NCI-H345 treated with DMSO at 0.1 percent for 48 hours (cell line): ENCODE results near the gene METTL26.
A peak's percentile ranks its signal among the peaks of the same experiment; 100 is the strongest.

ENCODE experiments used
- DNase-seq: peaks from one replicate; lab custom pipeline; 2025; ENCODE audit not compliant: unreplicated experiment; lab: John Stamatoyannopoulos, UW

Gene METTL26

DNA sequence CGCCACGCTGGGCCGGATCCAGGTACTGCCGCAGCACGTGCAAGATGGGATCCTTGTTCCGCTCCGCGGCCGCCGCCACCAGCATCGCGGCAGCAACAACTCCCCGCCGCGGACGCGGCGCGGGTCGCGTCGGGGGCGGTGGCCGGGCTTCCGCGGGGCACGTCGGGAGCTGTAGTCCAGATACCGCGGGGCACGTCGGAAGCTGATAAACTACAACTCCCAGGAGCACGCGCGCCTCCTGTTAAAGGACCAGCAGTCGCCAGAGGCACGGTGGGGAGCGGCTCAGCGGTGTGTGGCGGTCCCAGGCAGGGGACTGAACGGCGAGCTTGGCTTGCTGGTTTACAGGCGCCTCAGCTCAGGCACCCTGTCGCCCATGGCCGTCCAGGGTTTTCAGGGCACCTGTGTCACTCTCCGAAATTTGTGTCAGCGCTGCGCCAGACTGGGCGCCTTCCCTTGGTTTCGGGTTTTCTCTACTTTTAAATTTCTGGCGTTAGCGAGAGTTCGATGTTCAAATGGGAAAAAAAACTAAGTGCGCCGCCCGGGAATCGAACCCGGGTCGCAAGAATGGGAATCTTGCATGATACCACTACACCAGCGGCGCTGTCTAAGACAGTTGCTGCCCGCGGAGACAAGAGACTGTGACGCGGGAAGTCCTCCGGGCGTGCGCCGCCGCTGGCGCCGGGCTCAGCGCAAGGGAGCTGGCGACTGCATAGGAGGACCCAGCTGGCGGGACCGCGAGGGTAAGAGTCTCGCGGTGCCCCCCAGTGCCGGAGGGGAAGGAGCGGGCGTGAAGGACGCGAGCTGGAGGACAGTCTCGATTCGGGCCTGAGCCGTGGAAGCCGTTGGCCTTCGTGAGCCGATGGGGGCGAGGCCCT is at the start of gene METTL26:
METTL26 (minus strand) TSS at position 100 of the 875 bp plus-strand sequence; CDS start at position 85, 15 bp downstream.
- peak; percentile 79 for DNase-seq

DNA sequence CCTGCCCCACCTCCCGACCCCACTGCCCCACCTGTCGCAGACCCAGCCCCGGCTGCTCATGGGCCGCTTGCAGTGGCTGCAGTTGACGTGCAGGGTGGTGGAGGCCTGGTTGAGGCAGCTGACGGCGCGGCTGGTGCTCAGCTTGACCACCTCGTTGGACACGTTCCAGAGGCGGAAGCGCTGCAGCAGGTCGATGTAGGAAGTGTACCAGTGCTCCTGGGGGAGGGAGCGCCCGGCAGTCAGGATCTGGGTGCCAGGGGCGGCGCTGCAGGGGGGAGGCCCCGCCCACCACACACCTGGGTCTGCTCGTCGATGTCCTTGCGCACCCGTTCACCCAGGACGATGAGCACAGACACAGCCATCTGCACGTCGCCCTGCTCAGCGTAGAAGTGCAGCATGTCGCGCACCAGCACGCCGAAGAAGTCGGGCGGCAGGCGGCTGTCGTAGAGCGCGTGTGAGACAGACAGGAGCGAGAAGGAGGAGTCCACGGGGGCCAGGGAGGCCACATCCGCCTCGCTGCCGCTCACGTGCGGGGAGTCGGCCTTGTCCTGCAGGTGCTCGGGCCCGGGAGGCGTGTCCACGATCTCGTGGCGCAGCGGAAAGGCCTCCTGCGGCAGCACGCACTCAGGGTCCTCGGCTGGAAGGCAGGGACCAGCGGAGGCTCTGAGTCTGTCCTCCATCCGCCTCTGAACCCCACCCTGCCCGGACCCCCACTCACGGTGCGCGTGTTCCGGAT is 49.0 kb upstream of the METTL26 start:
- DNase-seq = peak; percentile 66

DNA sequence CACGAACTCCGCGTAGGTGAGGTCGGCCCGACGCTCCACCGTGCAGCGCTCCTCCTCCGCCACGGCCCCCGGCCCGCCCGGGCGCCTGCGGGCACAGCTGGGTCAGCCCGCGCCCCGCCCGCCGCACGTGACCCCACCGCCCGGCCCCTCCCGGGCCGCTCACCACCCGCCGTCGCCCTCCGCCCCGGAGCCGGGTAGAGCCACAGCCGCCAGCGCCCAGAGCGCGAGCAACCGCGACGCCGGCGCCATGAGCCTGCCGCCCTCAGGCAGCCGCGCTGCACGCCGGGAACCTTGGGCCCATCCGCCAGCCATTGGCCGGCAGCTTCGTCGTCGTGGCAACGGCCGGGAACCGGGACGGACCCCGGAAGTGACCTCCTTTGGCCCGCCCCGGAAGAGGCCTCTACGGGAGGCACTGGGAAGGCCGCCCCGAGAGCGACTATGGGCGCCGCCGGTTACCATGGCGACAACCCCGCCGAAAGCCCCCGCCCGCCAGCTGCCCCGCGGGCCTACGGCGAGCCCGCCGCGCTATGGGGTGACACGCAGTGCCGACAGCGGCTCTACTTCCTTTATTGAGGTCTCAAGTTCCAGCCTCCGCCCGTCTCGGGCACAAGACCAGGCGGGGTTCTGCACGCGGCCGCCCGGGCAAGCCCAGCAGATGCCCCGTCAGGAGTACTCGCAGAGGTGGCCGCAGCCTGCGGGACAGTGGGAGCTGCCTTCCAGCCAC is 48.1 kb upstream of the METTL26 start, which contains the start of gene JMJD8:
JMJD8 (minus strand) TSS at position 264 of the 724 bp plus-strand sequence; CDS start at position 249, 15 bp downstream.
- DNase-seq = peak; percentile 92

DNA sequence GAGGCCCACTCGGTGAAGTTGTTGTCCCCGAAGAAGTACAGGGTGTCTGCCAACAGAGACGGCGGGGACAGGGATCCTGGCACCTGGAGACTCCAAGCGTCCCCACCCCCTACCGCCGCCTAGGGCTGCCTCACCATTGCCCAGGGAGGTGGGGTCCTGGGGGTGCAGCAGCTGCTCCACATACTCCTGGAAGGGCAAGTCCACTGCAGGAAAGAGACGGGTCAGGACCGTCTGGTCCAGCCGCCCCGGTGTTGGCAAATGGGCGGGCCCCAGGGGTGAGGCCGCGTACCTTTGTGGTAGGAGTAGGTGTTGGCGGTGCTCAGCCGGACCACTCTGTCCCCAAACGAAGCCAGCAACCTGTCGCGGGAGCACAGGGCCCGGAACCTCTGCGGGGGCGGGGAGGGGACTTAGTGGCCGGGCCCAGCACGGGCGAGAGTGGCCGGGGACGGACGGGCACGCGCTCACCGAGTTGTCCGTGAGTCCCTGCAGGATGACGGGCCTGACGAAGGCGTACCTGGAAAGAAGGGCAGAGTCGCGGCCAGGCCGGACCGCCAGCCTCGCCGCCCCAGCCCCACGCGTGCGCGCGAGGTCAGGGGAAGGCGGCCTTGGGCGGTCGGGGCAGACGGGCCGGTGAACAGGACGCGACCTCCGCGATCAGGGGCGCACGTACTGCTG is 47.4 kb upstream of the METTL26 start:
- no peak for DNase-seq

DNA sequence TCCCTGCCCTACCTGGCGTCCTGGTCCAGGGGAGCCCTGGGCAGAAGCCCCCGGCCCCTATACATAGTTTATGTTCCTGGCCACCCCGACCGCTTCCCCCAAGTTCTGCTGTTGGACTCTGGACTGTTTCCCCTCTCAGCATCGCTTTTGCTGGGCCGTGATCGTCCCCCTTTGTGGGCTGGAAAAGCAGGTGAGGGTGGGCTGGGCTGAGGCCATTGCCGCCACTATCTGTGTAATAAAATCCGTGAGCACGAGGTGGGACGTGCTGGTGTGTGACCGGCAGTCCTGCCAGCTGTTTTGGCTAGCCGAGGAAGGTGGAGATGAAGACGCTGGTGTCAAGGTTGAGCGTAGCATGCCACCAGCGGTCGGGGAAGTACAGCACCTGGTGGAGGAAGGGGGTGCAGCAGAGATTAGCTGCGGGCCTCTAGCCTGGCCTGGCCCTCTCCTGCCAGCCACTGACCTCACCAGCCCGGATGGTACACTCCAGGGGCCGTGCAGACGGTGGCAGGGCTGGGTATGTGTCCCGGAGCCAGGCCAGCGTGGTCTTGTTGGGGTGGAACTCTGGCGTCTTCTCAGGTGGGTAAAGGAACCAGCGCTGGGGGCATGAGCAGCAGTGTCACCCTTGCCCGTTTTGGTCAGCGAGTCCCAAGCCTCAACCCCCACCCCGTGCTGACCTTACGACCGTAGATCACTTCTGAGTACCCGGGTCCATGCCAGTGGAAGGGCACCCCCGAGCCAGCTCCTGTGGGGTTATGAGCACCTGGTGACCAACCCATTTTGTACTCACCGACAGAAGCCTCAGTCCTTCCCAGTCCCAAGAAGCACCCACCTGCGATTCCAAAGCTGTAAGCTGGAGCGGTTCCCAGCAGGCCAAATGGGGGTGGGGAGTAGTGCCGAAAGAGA is 46.6 kb upstream of the METTL26 start:
- no peak for DNase-seq

DNA sequence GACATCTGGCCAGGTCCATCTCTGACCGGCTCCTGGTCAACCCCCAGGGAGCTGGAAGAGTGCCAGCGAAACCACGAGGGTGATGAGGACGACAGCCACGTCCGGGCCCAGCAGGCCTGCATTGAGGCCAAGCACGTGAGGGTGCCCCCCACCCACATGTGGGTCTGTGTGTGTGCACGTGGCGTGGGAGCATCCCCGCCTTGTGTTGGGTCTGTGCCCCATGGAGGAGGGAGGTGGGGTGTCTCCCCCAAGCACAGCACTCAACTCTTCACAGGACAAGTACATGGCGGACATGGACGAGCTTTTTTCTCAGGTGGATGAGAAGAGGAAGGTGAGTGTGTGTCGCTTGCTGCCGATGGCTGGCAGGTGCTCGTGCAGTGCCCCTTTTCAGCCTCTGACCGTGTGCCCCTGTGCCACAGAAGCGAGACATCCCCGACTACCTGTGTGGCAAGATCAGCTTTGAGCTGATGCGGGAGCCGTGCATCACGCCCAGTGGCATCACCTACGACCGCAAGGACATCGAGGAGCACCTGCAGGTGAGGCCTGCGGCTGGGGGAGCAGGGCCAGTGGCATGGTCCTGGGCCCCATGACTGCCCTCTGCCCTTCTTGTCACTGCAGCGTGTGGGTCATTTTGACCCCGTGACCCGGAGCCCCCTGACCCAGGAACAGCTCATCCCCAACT is 45.8 kb upstream of the METTL26 start:
- DNase-seq = no peak

DNA sequence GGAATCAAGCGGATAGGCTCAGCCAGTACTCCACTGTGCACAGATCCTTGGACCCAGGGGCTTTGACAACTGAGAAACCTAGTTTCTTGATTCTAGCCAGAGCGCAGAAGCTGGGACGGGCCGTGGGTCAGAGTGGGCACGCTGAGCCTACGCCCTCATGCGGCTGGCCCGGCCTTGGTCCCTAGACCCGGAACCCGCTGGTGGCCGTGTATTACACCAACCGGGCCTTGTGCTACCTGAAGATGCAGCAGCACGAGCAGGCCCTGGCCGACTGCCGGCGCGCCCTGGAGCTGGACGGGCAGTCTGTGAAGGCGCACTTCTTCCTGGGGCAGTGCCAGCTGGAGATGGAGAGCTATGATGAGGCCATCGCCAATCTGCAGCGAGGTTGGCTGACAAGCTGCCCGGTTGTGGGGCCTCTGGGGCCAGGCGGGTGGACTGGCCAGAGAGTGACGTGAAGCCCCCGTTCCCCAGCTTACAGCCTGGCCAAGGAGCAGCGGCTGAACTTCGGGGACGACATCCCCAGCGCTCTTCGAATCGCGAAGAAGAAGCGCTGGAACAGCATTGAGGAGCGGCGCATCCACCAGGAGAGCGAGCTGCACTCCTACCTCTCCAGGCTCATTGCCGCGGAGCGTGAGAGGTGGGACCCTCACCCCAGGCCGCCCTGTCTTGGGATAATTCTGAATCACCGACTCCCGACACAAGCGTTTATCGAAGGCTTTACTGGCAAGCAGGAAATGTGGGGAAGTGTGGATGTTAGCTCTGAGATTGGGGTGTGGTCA is 45.1 kb upstream of the METTL26 start:
- DNase-seq = no peak

DNA sequence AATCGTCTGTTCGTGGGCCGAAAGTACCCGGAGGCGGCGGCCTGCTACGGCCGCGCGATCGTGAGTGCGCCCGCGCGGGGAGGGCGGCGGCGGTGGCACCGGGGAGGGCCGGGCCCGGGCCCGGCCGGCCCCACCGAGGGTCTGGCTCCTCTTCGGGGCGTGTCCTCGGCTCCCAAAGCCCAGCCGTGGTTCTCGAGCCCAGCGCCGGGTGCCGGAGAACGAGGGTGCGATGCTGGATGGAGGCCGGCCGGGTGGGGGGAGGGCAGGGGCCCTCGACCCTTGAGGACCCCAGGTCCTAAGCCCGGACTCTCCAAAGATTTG is 44.5 kb upstream of the METTL26 start:
- no peak for DNase-seq

DNA sequence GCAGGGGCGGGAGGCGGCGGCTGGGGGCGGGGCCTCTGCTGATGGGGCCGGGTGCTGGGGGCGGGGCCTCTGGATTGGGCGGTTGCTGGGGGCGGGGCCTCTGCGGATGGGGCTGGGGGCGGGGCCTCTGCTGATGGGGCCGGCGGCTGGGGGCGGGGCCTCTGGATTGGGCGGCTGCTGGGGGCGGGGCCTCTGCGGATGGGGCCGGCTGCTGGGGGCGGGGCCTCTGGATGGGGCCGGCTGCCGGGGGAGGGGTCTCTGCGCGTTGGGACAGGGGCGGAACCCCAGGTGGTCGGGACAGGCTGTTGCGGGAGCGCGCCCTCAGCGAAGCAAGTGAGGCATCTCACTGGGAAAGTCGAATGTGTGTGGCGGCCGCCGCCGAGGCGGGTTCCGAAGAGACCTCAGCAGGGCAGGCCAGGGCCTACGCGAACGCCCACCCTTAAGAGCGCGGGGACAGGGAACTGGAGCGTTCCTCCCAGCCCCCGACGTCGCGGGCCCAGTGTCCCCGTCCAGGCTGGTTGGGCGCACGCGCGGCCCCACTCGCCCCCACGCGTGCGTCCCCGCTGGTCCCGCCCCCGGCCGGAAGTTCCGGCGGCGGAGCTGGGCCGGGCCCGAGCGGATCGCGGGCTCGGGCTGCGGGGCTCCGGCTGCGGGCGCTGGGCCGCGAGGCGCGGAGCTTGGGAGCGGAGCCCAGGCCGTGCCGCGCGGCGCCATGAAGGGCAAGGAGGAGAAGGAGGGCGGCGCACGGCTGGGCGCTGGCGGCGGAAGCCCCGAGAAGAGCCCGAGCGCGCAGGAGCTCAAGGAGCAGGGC is 43.9 kb upstream of the METTL26 start, which contains the start of gene STUB1:
STUB1 (plus strand) TSS at position 597 of the 811 bp plus-strand sequence; CDS start at position 713, 116 bp downstream.
- DNase-seq = peak; percentile 86

DNA sequence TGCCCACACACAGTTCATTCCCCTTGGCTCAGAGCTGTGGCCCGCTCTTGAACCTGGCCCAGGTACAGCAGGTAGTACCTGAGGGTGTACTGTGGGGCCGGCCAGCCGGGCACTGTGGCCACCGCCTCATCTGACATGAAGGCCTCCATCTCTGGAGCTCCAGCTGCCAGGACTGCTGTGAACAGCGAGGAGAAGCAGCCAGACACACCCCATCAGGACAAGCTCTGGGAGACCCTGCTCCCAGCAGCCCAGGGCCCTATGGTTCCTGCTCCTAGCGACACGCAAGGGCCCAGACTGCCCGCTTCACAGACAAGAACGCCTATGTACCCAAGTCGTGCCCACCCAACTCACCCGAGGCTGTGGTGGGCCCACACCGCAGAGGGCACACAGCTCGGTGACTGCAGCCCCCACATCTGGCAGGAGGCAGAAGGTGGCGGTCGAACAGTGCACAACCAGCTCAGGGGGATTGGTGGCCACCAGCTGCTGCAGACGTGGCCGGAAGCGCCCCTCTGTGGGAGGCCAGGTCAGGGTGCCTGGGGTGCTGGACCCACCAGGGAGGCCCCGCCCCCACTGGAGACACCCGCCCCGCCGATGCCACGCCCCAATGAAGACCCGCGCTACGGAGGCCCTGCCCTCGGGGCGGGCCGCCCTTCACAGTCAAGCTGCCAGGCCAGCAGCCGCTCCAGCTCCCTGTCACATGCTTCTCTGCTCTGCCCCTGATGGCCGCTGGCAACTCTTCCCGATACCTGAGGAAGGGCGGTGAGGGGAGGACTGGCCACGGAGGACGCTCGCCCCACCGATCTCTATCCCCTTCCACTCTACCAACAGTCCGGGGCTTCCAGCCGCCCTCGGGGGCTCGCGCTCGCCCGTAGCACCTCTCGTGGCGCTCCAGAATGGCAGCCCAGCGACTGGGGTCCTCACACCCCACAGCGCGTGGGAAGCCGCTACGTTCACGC is 43.0 kb upstream of the METTL26 start:
- peak; percentile 59 for DNase-seq

DNA sequence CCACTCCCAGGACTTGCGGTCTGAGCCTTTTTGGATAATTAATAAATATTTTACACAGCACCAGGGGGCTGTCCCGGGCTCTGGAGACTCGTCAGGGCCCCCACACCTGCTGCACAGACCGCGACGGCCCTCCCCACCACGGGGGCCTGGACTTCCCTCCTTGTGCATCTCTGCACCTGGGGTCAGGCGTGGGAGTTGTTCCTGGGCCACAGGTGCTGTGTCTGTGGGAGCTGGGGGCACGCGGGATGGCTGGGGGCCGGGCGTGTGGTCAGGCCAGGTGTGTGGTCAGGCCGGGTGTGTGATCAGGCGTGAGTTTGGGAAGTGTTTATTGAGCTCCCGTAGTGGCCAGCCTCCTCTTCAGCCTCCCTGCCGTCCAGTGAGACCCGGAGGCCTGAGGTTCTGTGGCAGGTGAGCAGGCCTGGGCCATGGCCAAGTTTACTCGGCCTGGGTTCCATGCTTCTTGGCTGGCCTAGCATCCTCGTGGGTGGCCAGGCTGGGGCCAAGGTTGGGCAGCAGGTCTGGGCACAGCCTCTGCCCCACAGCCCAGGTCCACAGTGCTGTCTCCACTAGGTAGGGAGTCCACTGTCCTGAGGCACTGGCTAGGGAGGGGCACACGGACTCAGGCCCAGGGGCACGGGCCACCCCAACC is 42.2 kb upstream of the METTL26 start:
- DNase-seq = no peak

DNA sequence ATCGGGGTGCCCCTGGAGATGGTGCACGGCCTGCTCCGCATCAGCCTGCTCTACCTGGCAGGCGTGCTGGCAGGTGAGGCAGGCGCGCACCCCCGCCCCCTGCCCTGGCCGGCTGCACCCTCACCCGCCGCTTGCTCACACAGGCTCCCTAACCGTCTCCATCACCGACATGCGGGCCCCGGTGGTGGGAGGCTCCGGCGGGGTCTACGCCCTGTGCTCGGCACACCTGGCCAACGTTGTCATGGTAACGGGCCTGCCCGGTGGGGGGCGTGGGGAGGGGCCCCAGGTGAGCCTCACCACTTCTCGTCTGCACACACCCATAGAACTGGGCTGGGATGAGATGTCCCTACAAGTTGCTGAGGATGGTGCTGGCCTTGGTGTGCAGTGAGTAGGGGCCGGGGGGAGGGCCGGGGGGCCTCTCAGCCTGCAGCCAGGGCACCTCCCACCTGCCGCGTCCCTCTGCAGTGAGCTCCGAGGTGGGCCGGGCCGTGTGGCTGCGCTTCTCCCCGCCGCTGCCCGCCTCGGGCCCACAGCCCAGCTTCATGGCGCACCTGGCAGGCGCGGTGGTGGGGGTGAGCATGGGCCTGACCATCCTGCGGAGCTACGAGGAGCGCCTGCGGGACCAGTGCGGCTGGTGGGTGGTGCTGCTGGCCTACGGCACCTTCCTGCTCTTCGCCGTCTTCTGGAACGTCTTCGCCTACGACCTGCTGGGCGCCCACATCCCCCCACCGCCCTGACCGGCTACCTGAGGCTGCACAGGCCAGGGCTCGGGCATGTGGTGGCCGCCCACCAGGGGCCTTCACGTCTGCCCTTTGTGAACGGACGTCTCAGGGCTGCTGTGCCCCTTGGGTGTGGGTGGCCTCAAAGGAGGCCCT is 41.4 kb upstream of the METTL26 start:
- peak; percentile 61 for DNase-seq

DNA sequence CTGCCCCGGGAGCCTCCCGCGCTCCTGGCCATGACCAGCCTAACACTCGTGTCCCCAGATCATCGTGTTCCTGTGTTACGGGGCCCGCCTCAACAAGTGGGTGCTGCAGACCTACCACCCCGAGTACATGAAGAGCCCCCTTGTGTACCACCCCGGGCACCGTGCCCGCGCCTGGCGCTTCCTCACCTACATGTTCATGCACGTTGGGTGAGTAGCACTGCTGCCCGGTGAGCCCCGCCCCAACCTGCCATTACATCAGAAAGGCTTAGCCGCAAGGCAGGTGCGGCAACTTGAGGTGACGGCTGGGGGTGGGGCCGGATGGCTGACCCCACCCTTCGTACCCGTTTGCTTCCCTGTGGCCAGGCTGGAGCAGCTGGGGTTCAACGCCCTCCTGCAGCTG is 40.8 kb upstream of the METTL26 start:
- peak; percentile 84 for DNase-seq

DNA sequence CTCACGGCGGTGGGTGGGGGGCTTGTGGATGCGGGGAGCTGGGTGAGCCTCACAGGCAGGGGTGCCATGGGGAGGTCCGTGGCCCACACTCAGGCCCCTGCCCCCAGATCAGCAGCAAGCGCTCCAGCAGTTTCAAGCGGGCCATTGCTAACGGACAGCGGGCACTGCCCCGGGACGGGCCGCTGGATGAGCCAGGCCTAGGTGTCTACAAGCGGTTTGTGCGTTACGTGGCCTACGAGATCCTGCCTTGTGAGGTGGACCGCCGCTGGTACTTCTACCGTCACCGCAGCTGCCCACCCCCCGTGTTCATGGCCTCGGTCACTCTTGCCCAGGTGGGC is 40.4 kb upstream of the METTL26 start:
- no peak for DNase-seq

DNA sequence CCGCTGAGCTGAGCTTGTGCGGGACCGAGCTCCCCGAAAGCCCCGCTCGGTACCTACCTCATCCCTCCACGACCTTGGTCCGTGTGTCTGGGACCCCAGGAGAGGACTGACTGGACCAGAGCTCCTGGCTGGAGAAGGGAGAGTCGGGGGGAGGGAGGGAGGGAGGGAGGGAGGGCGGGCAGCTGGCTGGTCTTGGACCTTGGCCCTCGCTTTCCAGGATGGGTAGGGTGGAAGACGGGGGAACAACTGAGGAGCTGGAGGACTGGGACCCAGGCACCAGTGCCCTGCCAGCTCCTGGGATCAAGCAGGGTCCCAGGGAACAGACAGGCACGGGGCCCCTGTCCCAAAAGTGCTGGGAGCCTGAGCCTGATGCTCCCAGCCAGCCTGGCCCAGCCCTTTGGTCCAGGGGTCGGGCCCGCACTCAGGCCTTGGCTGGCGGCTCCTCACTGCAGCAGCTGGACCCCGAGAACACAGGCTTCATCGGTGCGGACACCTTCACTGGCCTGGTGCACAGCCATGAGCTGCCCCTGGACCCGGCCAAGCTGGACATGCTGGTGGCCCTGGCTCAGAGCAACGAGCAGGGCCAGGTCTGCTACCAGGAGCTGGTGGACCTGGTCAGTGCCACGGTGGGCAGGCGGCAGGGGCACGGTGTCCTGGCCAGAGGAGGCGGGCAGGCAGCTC is 39.9 kb upstream of the METTL26 start:
- DNase-seq = no peak
